Liver (tissue), 9 donors: ENCODE data around the gene MRPL46. TPM values are rescaled to one million over a fixed set of nuclear protein-coding genes. Genes with fewer than 3 reads are reported as not detected.

Source experiments
- DNase-seq: peaks from one replicate; pipeline ENCODE4 v3.0.0-alpha.2; 2017; ENCODE audit warnings: low spot score
- H3K27ac ChIP-seq, 2 donors: one replicate each; pipeline ENCODE4 v1.7.0; 2013; ENCODE audit warnings: inconsistent platforms in 2 of 2, low read length in 2 of 2, control low read depth in 1 of 2, low read depth in 1 of 2, mild to moderate bottlenecking in 1 of 2
- H3K27me3 ChIP-seq, 4 donors: one replicate each; pipeline versions ENCODE4 v1.6.1 to v1.7.0; 2013; ENCODE audit warnings: low read length in 3 of 4, inconsistent platforms in 1 of 4, mild to moderate bottlenecking in 1 of 4, moderate library complexity in 1 of 4; ENCODE audit not compliant: control insufficient read depth in 4 of 4, insufficient read depth in 4 of 4
- H3K36me3 ChIP-seq, 4 donors: one replicate each; pipeline versions ENCODE4 v1.6.1 to v1.7.0; 2013; ENCODE audit warnings: low read length in 3 of 4, mild to moderate bottlenecking in 3 of 4, low read depth in 1 of 4, moderate library complexity in 1 of 4; ENCODE audit not compliant: control insufficient read depth in 4 of 4, insufficient read depth in 3 of 4
- H3K4me1 ChIP-seq, 4 donors: one replicate each; pipeline versions ENCODE4 v1.6.1 to v1.7.0; 2013; ENCODE audit warnings: low read length in 3 of 4, mild to moderate bottlenecking in 3 of 4, moderate library complexity in 1 of 4; ENCODE audit not compliant: control insufficient read depth in 4 of 4, insufficient read depth in 4 of 4
- H3K4me3 ChIP-seq, 3 donors: one replicate each; pipeline versions ENCODE4 v1.6.1 to v1.7.0; 2013; ENCODE audit warnings: low read length in 3 of 3, control low read depth in 1 of 3, low read depth in 1 of 3, mild to moderate bottlenecking in 1 of 3
- H3K9ac ChIP-seq, 2 donors: one replicate each; pipeline ENCODE4 v1.7.0; 2013; ENCODE audit warnings: low read length in 2 of 2, mild to moderate bottlenecking in 2 of 2, moderate library complexity in 2 of 2, control low read depth in 1 of 2, low read depth in 1 of 2
- H3K9me3 ChIP-seq, 4 donors: one replicate each; pipeline versions ENCODE4 v1.6.1 to v1.7.0; 2013; ENCODE audit warnings: low read length in 3 of 4; ENCODE audit not compliant: control insufficient read depth in 4 of 4
- CTCF ChIP-seq: fragments of 150-350 bp; IDR thresholded peaks from 2 replicates; pipeline ENCODE4 v1.5.1; 2017; ENCODE audit warnings: improper control_type of control experiment, low read depth, low read length; ENCODE audit not compliant: missing input control
- EGR1 ChIP-seq, 2 donors: IDR thresholded peaks; 2 replicates each; pipeline ENCODE4 v1.6.1; 2016 to 2018; ENCODE audit warnings: antibody characterized with exemption in 2 of 2, low read depth in 2 of 2
- FOXA1 ChIP-seq: IDR thresholded peaks from 2 replicates; pipeline ENCODE4 v1.6.1; 2016; ENCODE audit warnings: antibody characterized with exemption
- FOXA2 ChIP-seq: IDR thresholded peaks from 2 replicates; pipeline ENCODE4 v1.6.1; 2016; ENCODE audit warnings: antibody characterized with exemption
- GABPA ChIP-seq, 2 donors: IDR thresholded peaks in 1 of 2; conservative IDR thresholded peaks in 1 of 2; 2 replicates each; pipeline ENCODE4 v1.6.1; 2016; ENCODE audit warnings: antibody characterized with exemption in 2 of 2, mild to moderate bottlenecking in 1 of 2, moderate library complexity in 1 of 2
- HNF4A ChIP-seq, 2 donors: conservative IDR thresholded peaks; 2 replicates each; pipeline ENCODE4 v1.6.1; 2016; ENCODE audit warnings: antibody characterized with exemption in 2 of 2, mild to moderate bottlenecking in 2 of 2
- HNF4G ChIP-seq: IDR thresholded peaks from 2 replicates; pipeline ENCODE4 v1.6.1; 2016; ENCODE audit warnings: antibody characterized with exemption
- JUND ChIP-seq, 2 donors: IDR thresholded peaks; 2 replicates each; pipeline ENCODE4 v1.6.1; 2016; ENCODE audit warnings: antibody characterized with exemption in 2 of 2
- NR2F2 ChIP-seq: IDR thresholded peaks from 2 replicates; pipeline ENCODE4 v1.6.1; 2016; ENCODE audit warnings: antibody characterized with exemption
- RAD21 ChIP-seq, 2 donors: IDR thresholded peaks; 2 replicates each; pipeline ENCODE4 v1.6.1; 2016; ENCODE audit warnings: antibody characterized with exemption in 2 of 2, mild to moderate bottlenecking in 2 of 2
- REST ChIP-seq: IDR thresholded peaks from 2 replicates; pipeline ENCODE4 v1.6.1; 2016; ENCODE audit warnings: antibody characterized with exemption, mild to moderate bottlenecking
- RXRA ChIP-seq, 2 donors: IDR thresholded peaks; 2 replicates each; pipeline ENCODE4 v1.6.1; 2017 to 2018; ENCODE audit warnings: antibody characterized with exemption in 2 of 2, mild to moderate bottlenecking in 1 of 2
- SP1 ChIP-seq: IDR thresholded peaks from 2 replicates; pipeline ENCODE4 v1.6.1; 2018; ENCODE audit warnings: antibody characterized with exemption, mild to moderate bottlenecking
- TAF1 ChIP-seq: conservative IDR thresholded peaks from 2 replicates; pipeline ENCODE4 v1.6.1; 2016; ENCODE audit warnings: antibody characterized with exemption, mild to moderate bottlenecking
- YY1 ChIP-seq: IDR thresholded peaks from 2 replicates; pipeline ENCODE4 v1.6.1; 2016; ENCODE audit warnings: antibody characterized with exemption, mild to moderate bottlenecking
- ZBTB33 ChIP-seq: IDR thresholded peaks from 2 replicates; pipeline ENCODE4 v1.6.1; 2016; ENCODE audit warnings: antibody characterized with exemption
- WGBS: extraction: QIAGEN DNeasy Blood & Tissue Kit; methylation state at CpG from one replicate; pipeline ENCODE4 v1.1.7; 2013; 5-methylcytosine and 5-hydroxymethylcytosine counted together
- polyA plus RNA-seq, 2 donors: library from polyadenylated mRNA; stranded (reverse) in 1 of 2; unstranded in 1 of 2; fragments of 200-250 nt in 1 of 2; fragments of >200 nt in 1 of 2; fragmentation: Nextera tagmentation in 1 of 2; extraction: Ambion mirVana in 1 of 2; gene quantifications; one replicate each; pipeline versions ENCODE4 v1.2.1 to v1.2.3, GENCODE V29; 2013 to 2015
- total RNA-seq, 2 donors: library from RNA; depleted of rRNA; stranded (reverse); fragments of >200 nt; gene quantifications; one replicate each; pipeline ENCODE4 v1.2.3, GENCODE V29; 2014
- TF ChIP-seq, protein P1 (sequence below): IDR thresholded peaks from 2 replicates; pipeline ENCODE4 v1.6.1; 2016; ENCODE audit warnings: antibody characterized with exemption
- TF ChIP-seq, protein P2 (sequence below): IDR thresholded peaks from 2 replicates; pipeline ENCODE4 v1.6.1; 2016; ENCODE audit warnings: antibody characterized with exemption
- donor health status: healthy.
- donor health status: healthy.
- donor health status: healthy.
- donor health status: healthy.
- donor health status: healthy.

MRPL46 gene
- total and polyA plus RNA-seq, 4 donors = 16.1 to 63.5 (median 39.2) TPM

DNA sequence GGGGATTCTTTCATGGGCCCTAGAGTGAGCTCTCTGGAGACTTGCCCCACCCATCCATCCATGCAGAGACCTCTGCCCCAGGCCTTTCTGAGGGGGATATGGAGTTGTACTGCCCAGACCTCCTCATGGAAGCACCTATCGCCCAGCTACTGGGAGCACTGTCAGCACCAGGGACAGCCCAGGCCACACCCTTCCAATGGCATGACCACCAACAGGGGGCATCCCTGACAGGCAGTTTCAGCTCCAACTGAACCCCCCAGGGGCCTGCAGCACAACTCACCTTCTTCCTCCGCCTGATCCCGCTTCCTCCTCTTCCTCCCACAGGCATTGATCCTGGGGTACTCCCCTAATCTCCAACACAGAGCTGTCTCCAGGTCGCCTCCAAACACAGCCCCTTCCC lies 22.1 kb upstream of the MRPL46 start:
- WGBS = 93% methylated on average over 4 of the region's 4 CpGs
- no peak for DNase-seq
- Histone ChIP-seq H3K4me3 (no peak overlapping the region), H3K27ac (no peak overlapping the region), H3K36me3 (no peaks in the 10 kb centered on the region), H3K27me3 (no peaks in the 10 kb centered on the region), H3K4me1 (no peaks in the 10 kb centered on the region), H3K9me3 (no peaks in the 10 kb centered on the region), H3K9ac (no peak overlapping the region)
- TF ChIP-seq RAD21 (IDR thresholded peaks at IDR 0.05) = no peak
- no peak for TF ChIP-seq GABPA (IDR thresholded peaks at IDR 0.05 in 1 of 2, conservative IDR thresholded peaks at IDR 0.05 in 1 of 2)
- TF ChIP-seq REST = no peak
- TF ChIP-seq FOXA2 = no peak
- TF ChIP-seq, protein P1, sequence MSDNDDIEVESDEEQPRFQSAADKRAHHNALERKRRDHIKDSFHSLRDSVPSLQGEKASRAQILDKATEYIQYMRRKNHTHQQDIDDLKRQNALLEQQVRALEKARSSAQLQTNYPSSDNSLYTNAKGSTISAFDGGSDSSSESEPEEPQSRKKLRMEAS = no peak
- TF ChIP-seq FOXA1 = no peak
- TF ChIP-seq ZBTB33 = no peak
- TF ChIP-seq HNF4G = no peak
- TF ChIP-seq, protein P2, sequence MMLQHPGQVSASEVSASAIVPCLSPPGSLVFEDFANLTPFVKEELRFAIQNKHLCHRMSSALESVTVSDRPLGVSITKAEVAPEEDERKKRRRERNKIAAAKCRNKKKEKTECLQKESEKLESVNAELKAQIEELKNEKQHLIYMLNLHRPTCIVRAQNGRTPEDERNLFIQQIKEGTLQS = no peak
- no peak for TF ChIP-seq NR2F2

GRCh38 chr15:88487796-88488523 lies 20.8 kb upstream of the MRPL46 start:
- 70% methylated on average over 11 of the region's 11 CpGs for WGBS
- Histone ChIP-seq H3K9me3 (no peaks in the 10 kb centered on the region), H3K36me3 (no peaks in the 10 kb centered on the region), H3K27me3 (no peaks in the 10 kb centered on the region), H3K9ac (no peak overlapping the region), H3K4me3 (no peak overlapping the region), H3K27ac (no peak overlapping the region), H3K4me1 (no peaks in the 10 kb centered on the region)
- DNase-seq = no peak
- no peak for TF ChIP-seq NR2F2
- TF ChIP-seq FOXA2 = no peak
- TF ChIP-seq EGR1 (IDR thresholded peaks at IDR 0.05; ENCODE audit: low read depth in 2 of 2) = no peak
- no peak for TF ChIP-seq RXRA (IDR thresholded peaks at IDR 0.05)
- no peak for TF ChIP-seq SP1
- no peak for TF ChIP-seq HNF4A (conservative IDR thresholded peaks at IDR 0.05)
- no peak for TF ChIP-seq YY1
- no peak for TF ChIP-seq CTCF
- no peak for TF ChIP-seq JUND (IDR thresholded peaks at IDR 0.05)
- no peak for TF ChIP-seq REST
- TF ChIP-seq HNF4G = no peak
- no peak for TF ChIP-seq TAF1
- no peak for TF ChIP-seq ZBTB33
